ENCODE results near the gene MRPL2.

GRCh38 chr6:43077333-43077809, 18.1 kb upstream of the MRPL2 start:
- TF ChIP-seq EZH2 (IDR thresholded peaks at IDR 0.05; ENCODE audit: insufficient read depth, poor library complexity, severe bottlenecking) (no peak), EZH2phosphoT487 (IDR thresholded peaks at IDR 0.05; ENCODE audit: insufficient read depth, low read depth) (no peak)

Measured in GM23248 (cell line).